Mucosa of rectum (tissue), 2 donors: ENCODE measurements around the gene CD63.

Source experiments
- H3K27ac ChIP-seq, 2 donors: one replicate each; pipeline ENCODE4 v1.7.0; 2013; ENCODE audit warnings: inconsistent platforms in 2 of 2, low read depth in 2 of 2, low read length in 2 of 2
- H3K27me3 ChIP-seq, 2 donors: one replicate each; pipeline ENCODE4 v1.7.0; 2013; ENCODE audit warnings: low read length in 2 of 2; ENCODE audit not compliant: control insufficient read depth in 2 of 2, insufficient read depth in 2 of 2
- H3K36me3 ChIP-seq, 2 donors: one replicate each; pipeline ENCODE4 v1.7.0; 2013; ENCODE audit warnings: low read length in 2 of 2; ENCODE audit not compliant: control insufficient read depth in 2 of 2, insufficient read depth in 2 of 2
- H3K4me1 ChIP-seq, 2 donors: one replicate each; pipeline ENCODE4 v1.7.0; 2013; ENCODE audit warnings: low read length in 2 of 2, mild to moderate bottlenecking in 1 of 2; ENCODE audit not compliant: control insufficient read depth in 2 of 2, insufficient read depth in 2 of 2
- H3K4me3 ChIP-seq, 2 donors: one replicate each; pipeline ENCODE4 v1.7.0; 2013; ENCODE audit warnings: low read length in 2 of 2
- H3K9ac ChIP-seq, 2 donors: one replicate each; pipeline ENCODE4 v1.7.0; 2013; ENCODE audit warnings: low read length in 2 of 2, low read depth in 1 of 2, mild to moderate bottlenecking in 1 of 2
- H3K9me3 ChIP-seq, 2 donors: one replicate each; pipeline ENCODE4 v1.7.0; 2013; ENCODE audit warnings: low read length in 2 of 2; ENCODE audit not compliant: control insufficient read depth in 2 of 2
- donor health status: healthy.
- donor health status: Normal muscosa, but diverticular disease.

Gene CD63

GRCh38 chr12:55748230-55748993, 19.6 kb upstream of the CD63 start:
- H3K9ac ChIP-seq, result no peak overlapping the region
- H3K27ac ChIP-seq, result no peak overlapping the region
- H3K36me3 ChIP-seq, result peaks cover 23 to 24% of the 10 kb centered on the region in 2 donors
- H3K4me3 ChIP-seq, result no peak overlapping the region
- H3K9me3 ChIP-seq, result no peaks in the 10 kb centered on the region
- H3K4me1 ChIP-seq, result peaks cover 7 to 9% of the 10 kb centered on the region in 2 donors
- H3K27me3 ChIP-seq, result peaks cover 5% of the 10 kb centered on the region in 2 donors

GRCh38 chr12:55746913-55747231, 18.1 kb upstream of the CD63 start:
- H3K27ac ChIP-seq, result no peak overlapping the region
- peaks cover 10 to 11% of the 10 kb centered on the region in 2 donors for H3K4me1 ChIP-seq
- H3K36me3 ChIP-seq, result peaks cover 8 to 10% of the 10 kb centered on the region in 2 donors
- H3K4me3 ChIP-seq, result no peak overlapping the region
- no peak overlapping the region for H3K9ac ChIP-seq
- H3K27me3 ChIP-seq, result peaks cover 5 to 8% of the 10 kb centered on the region in 2 donors
- H3K9me3 ChIP-seq, result no peaks in the 10 kb centered on the region

- Histone ChIP-seq H3K36me3 (peaks cover 3 to 5% of the 10 kb centered on the region in 2 donors), H3K9me3 (no peaks in the 10 kb centered on the region), H3K4me1 (peaks cover 10 to 11% of the 10 kb centered on the region in 2 donors), H3K27me3 (peaks cover 5 to 10% of the 10 kb centered on the region in 2 donors), H3K9ac (no peak overlapping the region), H3K4me3 (no peak overlapping the region), H3K27ac (peak overlapping the region in 1 of 2 donors; percentile 6)
Measured at GRCh38 chr12:55746174-55746912, 17.5 kb upstream of the CD63 start.

- Histone ChIP-seq H3K9ac (no peak overlapping the region), H3K9me3 (no peaks in the 10 kb centered on the region), H3K4me3 (peak overlapping the region in 1 of 2 donors; percentile 33), H3K27ac (peak overlapping the region in 1 of 2 donors; percentile 6), H3K4me1 (peaks cover 10 to 11% of the 10 kb centered on the region in 2 donors), H3K27me3 (peaks cover 5 to 10% of the 10 kb centered on the region in 2 donors), H3K36me3 (peaks cover 0 to 5% of the 10 kb centered on the region in 2 donors)
Measured at GRCh38 chr12:55745361-55746173, 16.8 kb upstream of the CD63 start.

GRCh38 chr12:55744340-55745030, 15.7 kb upstream of the CD63 start:
- H3K9me3 ChIP-seq, result no peaks in the 10 kb centered on the region
- H3K27me3 ChIP-seq, result peaks cover 5 to 10% of the 10 kb centered on the region in 2 donors
- H3K9ac ChIP-seq, result peak overlapping the region; percentile 4 to 47
- H3K4me1 ChIP-seq, result peaks cover 10 to 11% of the 10 kb centered on the region in 2 donors
- H3K4me3 ChIP-seq, result peak overlapping the region; percentile 66 to 72
- H3K36me3 ChIP-seq, result peaks cover 0 to 5% of the 10 kb centered on the region in 2 donors
- no peak overlapping the region for H3K27ac ChIP-seq

GRCh38 chr12:55743406-55744339, 14.9 kb upstream of the CD63 start:
- Histone ChIP-seq H3K4me1 (peaks cover 10 to 11% of the 10 kb centered on the region in 2 donors), H3K36me3 (no peaks in the 10 kb centered on the region), H3K9ac (peak overlapping the region; percentile 47 to 57), H3K27me3 (peaks cover 5 to 10% of the 10 kb centered on the region in 2 donors), H3K4me3 (peak overlapping the region; percentile 66 to 72), H3K9me3 (no peaks in the 10 kb centered on the region), H3K27ac (peak overlapping the region in 1 of 2 donors; percentile 23)

GRCh38 chr12:55742719-55743405, 14.1 kb upstream of the CD63 start, which contains the start of gene GDF11:
Gene GDF11 (plus strand): TSS chr12:55743122. CDS start chr12:55743317, 195 bp downstream.
- Histone ChIP-seq H3K4me1 (peaks cover 15 to 17% of the 10 kb centered on the region in 2 donors), H3K9me3 (no peaks in the 10 kb centered on the region), H3K4me3 (peak within 1 kb of the TSS; percentile 66 to 72), H3K36me3 (no peaks in the 10 kb centered on the region), H3K27me3 (peaks cover 5 to 10% of the 10 kb centered on the region in 2 donors), H3K9ac (peak within 1 kb of the TSS; percentile 47 to 57), H3K27ac (peak within 1 kb of the TSS in 1 of 2 donors; percentile 23)

- peaks cover 5 to 10% of the 10 kb centered on the region in 2 donors for H3K27me3 ChIP-seq
- no peaks in the 10 kb centered on the region for H3K9me3 ChIP-seq
- peak overlapping the region in 1 of 2 donors; percentile 53 for H3K4me3 ChIP-seq
- no peak overlapping the region for H3K9ac ChIP-seq
- H3K36me3 ChIP-seq, result no peaks in the 10 kb centered on the region
- peaks cover 16 to 24% of the 10 kb centered on the region in 2 donors for H3K4me1 ChIP-seq
- peak overlapping the region in 1 of 2 donors; percentile 6 for H3K27ac ChIP-seq
Measured at GRCh38 chr12:55741931-55742680, 13.3 kb upstream of the CD63 start.
